Kidney epithelial cell (primary cell): ENCODE results near the gene NOP14. TPM values are rescaled to one million over a fixed set of nuclear protein-coding genes. Genes with fewer than 3 reads are reported as not detected.

ENCODE experiments used
- DNase-seq: peaks from one replicate; pipeline ENCODE4 v3.0.0-alpha.2; 2010; ENCODE audit warnings: low read depth
- H3K27me3 ChIP-seq: 2 replicates; pipeline ENCODE4 v1.6.0; 2011; ENCODE audit warnings: low read length; ENCODE audit not compliant: control insufficient read depth, insufficient read depth
- H3K36me3 ChIP-seq: 2 replicates; pipeline ENCODE4 v1.5.1; 2011; ENCODE audit warnings: low read length; ENCODE audit not compliant: control insufficient read depth, insufficient read depth
- H3K4me3 ChIP-seq: 2 replicates; pipeline ENCODE4 v1.5.1; 2011; ENCODE audit warnings: low read depth, mild to moderate bottlenecking, control low read depth, low read length
- CTCF ChIP-seq: IDR thresholded peaks from 2 replicates; pipeline ENCODE4 v1.5.1; 2011; ENCODE audit warnings: mild to moderate bottlenecking, moderate library complexity, low read length, control low read depth, inconsistent platforms; ENCODE audit not compliant: insufficient read depth, poor library complexity, severe bottlenecking
- total RNA-seq: library from RNA; depleted of rRNA; stranded (reverse); fragments of >200 nt; gene quantifications from 2 replicates; pipeline ENCODE4 v1.2.3, GENCODE V29; 2015

Gene NOP14
- total RNA-seq, 1 donor from 2014 or later, result 35.2 TPM

GRCh38 chr4:2937146-2937857 is 25.9 kb downstream of the NOP14 start:
- no peak for TF ChIP-seq CTCF
- no peak for DNase-seq
- Histone ChIP-seq H3K27me3 (no peaks in the 10 kb centered on the region), H3K4me3 (no peak overlapping the region), H3K36me3 (peaks cover 15% of the 10 kb centered on the region)

GRCh38 chr4:2936773-2937145 is 26.4 kb downstream of the NOP14 start:
- H3K36me3 ChIP-seq, result peaks cover 12% of the 10 kb centered on the region
- H3K27me3 ChIP-seq, result no peaks in the 10 kb centered on the region
- TF ChIP-seq CTCF, result no peak
- no peak for DNase-seq
- no peak overlapping the region for H3K4me3 ChIP-seq

- no peaks in the 10 kb centered on the region for H3K27me3 ChIP-seq
- H3K36me3 ChIP-seq, result peaks cover 12% of the 10 kb centered on the region
- no peak for TF ChIP-seq CTCF
- peak; percentile 72 for DNase-seq
- H3K4me3 ChIP-seq, result peak overlapping the region; percentile 79
Measured at GRCh38 chr4:2935762-2936743, 27.2 kb downstream of the NOP14 start.

- peaks cover 15% of the 10 kb centered on the region for H3K36me3 ChIP-seq
- H3K4me3 ChIP-seq, result peak overlapping the region; percentile 79
- no peaks in the 10 kb centered on the region for H3K27me3 ChIP-seq
- no peak for TF ChIP-seq CTCF
- peak; percentile 67 for DNase-seq
Measured at GRCh38 chr4:2934813-2935761, 28.1 kb downstream of the NOP14 start.

- no peak for DNase-seq
- H3K36me3 ChIP-seq, result peaks cover 12% of the 10 kb centered on the region
- H3K4me3 ChIP-seq, result peak overlapping the region; percentile 79
- no peak for TF ChIP-seq CTCF
- H3K27me3 ChIP-seq, result no peaks in the 10 kb centered on the region
Measured at GRCh38 chr4:2934077-2934812, 29.0 kb downstream of the NOP14 start.
